Stimulated activated naive CD8-positive, alpha-beta T cell treated with anti-CD3 and anti-CD28 coated beads, Interleukin-15, Interleukin-2, amounts not matched to agents 100 ng/mL and 50 ng/mL, for 24 hours (primary cell): ENCODE results near the gene COL4A1.

Source experiments
- H3K27ac Mint-ChIP-seq: one replicate; pipeline ENCODE4 v1.8.0; 2021; ENCODE audit warnings: mild to moderate bottlenecking, mixed read lengths
- H3K27me3 Mint-ChIP-seq: one replicate; pipeline ENCODE4 v1.8.0; 2021; ENCODE audit warnings: mixed read lengths
- H3K36me3 Mint-ChIP-seq: one replicate; pipeline ENCODE4 v1.8.0; 2021; ENCODE audit warnings: low read depth, mixed read lengths
- H3K4me1 Mint-ChIP-seq: one replicate; pipeline ENCODE4 v1.8.0; 2021; ENCODE audit warnings: low read depth, mixed read lengths
- H3K4me3 Mint-ChIP-seq: one replicate; pipeline ENCODE4 v1.8.0; 2021; ENCODE audit warnings: mild to moderate bottlenecking, mixed read lengths
- H3K9me3 Mint-ChIP-seq: one replicate; pipeline ENCODE4 v1.8.0; 2021; ENCODE audit warnings: mixed read lengths

COL4A1 gene

GRCh38 chr13:110275931-110276552 lies 30.9 kb downstream of the COL4A1 start:
- peaks cover 18% of the 10 kb centered on the region for H3K27me3 Mint-ChIP-seq
- H3K4me3 Mint-ChIP-seq: no peak overlapping the region
- H3K4me1 Mint-ChIP-seq: no peaks in the 10 kb centered on the region
- no peaks in the 10 kb centered on the region for H3K36me3 Mint-ChIP-seq
- no peak overlapping the region for H3K27ac Mint-ChIP-seq
- no peaks in the 10 kb centered on the region for H3K9me3 Mint-ChIP-seq

GRCh38 chr13:110274687-110275086 lies 32.3 kb downstream of the COL4A1 start:
- H3K9me3 Mint-ChIP-seq: no peaks in the 10 kb centered on the region
- peaks cover 10% of the 10 kb centered on the region for H3K27me3 Mint-ChIP-seq
- no peaks in the 10 kb centered on the region for H3K36me3 Mint-ChIP-seq
- no peak overlapping the region for H3K27ac Mint-ChIP-seq
- H3K4me1 Mint-ChIP-seq: no peaks in the 10 kb centered on the region
- no peak overlapping the region for H3K4me3 Mint-ChIP-seq

DNA sequence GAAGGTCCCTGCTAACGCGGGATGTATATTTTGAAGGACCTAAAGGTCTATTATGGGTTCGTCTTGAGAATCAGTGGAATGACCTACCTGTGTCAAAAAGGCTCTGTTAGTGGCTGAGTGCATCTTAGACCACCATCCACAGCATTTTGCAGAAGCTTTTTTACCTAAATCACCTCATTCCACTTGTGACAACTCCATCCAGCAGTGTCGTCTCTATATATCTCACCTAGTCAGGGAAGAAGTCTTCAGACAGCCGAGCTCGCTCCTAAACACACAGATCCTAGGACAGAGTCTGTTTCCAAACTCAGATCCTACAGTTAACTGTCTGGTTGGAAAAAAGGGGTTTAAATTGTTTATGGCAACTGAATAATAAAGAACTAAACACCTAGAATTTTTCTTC lies 33.7 kb downstream of the COL4A1 start:
- Mint-ChIP-seq H3K4me3 (no peak overlapping the region), H3K9me3 (no peaks in the 10 kb centered on the region), H3K27ac (no peak overlapping the region), H3K36me3 (no peaks in the 10 kb centered on the region), H3K27me3 (no peaks in the 10 kb centered on the region), H3K4me1 (no peaks in the 10 kb centered on the region)

- H3K27me3 Mint-ChIP-seq: peaks cover 5% of the 10 kb centered on the region
- H3K27ac Mint-ChIP-seq: no peak overlapping the region
- no peaks in the 10 kb centered on the region for H3K36me3 Mint-ChIP-seq
- H3K4me1 Mint-ChIP-seq: no peaks in the 10 kb centered on the region
- no peak overlapping the region for H3K4me3 Mint-ChIP-seq
- H3K9me3 Mint-ChIP-seq: no peaks in the 10 kb centered on the region
These were observed 34.3 kb downstream of the COL4A1 start for GRCh38 chr13:110272651-110273050.

GRCh38 chr13:110272227-110272626 lies 34.7 kb downstream of the COL4A1 start:
- Mint-ChIP-seq H3K27me3 (peaks cover 5% of the 10 kb centered on the region), H3K27ac (no peak overlapping the region), H3K4me3 (no peak overlapping the region), H3K36me3 (no peaks in the 10 kb centered on the region), H3K4me1 (no peaks in the 10 kb centered on the region), H3K9me3 (no peaks in the 10 kb centered on the region)

DNA sequence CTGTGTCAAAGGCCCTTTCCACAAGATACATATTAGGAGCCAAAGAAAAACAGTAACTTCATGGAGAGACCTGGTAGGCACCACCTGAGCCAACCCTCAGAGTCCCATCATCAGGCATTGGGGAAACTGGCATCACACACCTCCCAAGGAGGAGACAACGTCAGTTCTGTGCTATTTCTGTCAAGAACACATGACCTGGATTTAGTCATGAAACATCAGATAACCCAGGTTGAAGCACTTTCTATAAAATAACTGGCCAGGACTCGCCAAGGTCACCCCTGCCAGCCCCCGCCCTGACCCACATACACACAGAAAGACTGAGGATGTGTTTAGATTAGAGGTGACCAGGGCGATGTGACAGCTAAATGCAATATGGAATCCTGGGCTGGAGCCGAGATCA lies 35.6 kb downstream of the COL4A1 start:
- no peak overlapping the region for H3K4me3 Mint-ChIP-seq
- H3K27ac Mint-ChIP-seq: no peak overlapping the region
- no peaks in the 10 kb centered on the region for H3K9me3 Mint-ChIP-seq
- no peaks in the 10 kb centered on the region for H3K4me1 Mint-ChIP-seq
- H3K36me3 Mint-ChIP-seq: no peaks in the 10 kb centered on the region
- H3K27me3 Mint-ChIP-seq: peaks cover 12% of the 10 kb centered on the region

- Mint-ChIP-seq H3K36me3 (no peaks in the 10 kb centered on the region), H3K27ac (no peak overlapping the region), H3K9me3 (no peaks in the 10 kb centered on the region), H3K27me3 (peaks cover 13% of the 10 kb centered on the region), H3K4me3 (no peak overlapping the region), H3K4me1 (no peaks in the 10 kb centered on the region)
These were observed 36.5 kb downstream of the COL4A1 start for GRCh38 chr13:110270507-110270906.

GRCh38 chr13:110269509-110270185 lies 37.3 kb downstream of the COL4A1 start:
- no peak overlapping the region for H3K4me3 Mint-ChIP-seq
- peaks cover 13% of the 10 kb centered on the region for H3K27me3 Mint-ChIP-seq
- no peaks in the 10 kb centered on the region for H3K9me3 Mint-ChIP-seq
- H3K4me1 Mint-ChIP-seq: no peaks in the 10 kb centered on the region
- H3K36me3 Mint-ChIP-seq: no peaks in the 10 kb centered on the region
- no peak overlapping the region for H3K27ac Mint-ChIP-seq

DNA sequence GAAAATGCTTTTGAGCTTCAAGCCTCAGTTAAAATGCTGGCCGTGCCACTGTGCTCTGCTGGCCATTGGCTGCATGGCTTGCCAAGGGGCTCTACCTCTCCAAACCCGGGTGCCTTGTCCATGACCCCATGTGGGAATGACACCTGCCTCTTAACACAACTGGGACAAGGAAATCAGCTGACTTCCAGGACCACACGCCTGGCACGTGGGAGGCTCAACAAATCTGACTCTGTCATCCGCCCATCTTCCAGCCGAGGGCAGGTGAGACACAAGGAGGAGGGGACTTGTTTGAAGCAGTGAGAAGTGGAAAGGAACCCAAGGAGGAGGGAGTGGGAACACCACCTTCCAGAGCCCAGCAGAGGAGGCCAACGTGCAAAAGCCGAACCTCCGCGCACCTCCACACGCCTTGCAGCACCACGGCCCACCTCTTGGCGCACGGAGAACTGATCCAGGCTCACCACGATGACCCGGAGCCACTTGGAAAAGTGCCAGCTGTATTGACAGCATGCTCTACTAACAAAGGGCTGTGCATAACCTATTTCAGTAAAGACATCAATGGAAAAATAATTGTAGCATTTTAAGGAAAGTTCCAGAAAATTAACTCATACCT lies 38.3 kb downstream of the COL4A1 start:
- H3K9me3 Mint-ChIP-seq: no peaks in the 10 kb centered on the region
- no peak overlapping the region for H3K27ac Mint-ChIP-seq
- H3K4me1 Mint-ChIP-seq: no peaks in the 10 kb centered on the region
- peaks cover 13% of the 10 kb centered on the region for H3K27me3 Mint-ChIP-seq
- no peaks in the 10 kb centered on the region for H3K36me3 Mint-ChIP-seq
- H3K4me3 Mint-ChIP-seq: no peak overlapping the region

DNA sequence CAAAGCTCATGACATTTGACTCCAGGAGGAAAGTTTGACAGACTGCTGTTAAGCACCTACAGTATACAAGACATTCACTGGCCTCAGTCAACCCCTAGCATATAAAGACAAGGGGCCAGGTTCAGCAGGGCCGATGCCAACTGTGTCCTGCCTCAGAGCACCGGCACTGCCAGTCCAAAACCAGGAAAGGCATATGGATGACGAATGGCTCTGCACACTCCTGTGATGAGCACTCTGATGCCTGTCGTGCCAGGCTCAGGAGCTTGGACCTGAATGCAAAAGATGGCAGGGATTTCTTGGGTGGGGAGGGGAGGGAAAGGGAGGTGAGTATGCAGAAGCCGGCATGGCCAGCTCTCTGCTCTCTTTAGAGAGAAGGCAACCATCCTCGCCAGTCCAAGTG lies 38.9 kb downstream of the COL4A1 start:
- no peak overlapping the region for H3K27ac Mint-ChIP-seq
- H3K36me3 Mint-ChIP-seq: no peaks in the 10 kb centered on the region
- H3K9me3 Mint-ChIP-seq: no peaks in the 10 kb centered on the region
- no peak overlapping the region for H3K4me3 Mint-ChIP-seq
- H3K4me1 Mint-ChIP-seq: no peaks in the 10 kb centered on the region
- peaks cover 15% of the 10 kb centered on the region for H3K27me3 Mint-ChIP-seq

DNA sequence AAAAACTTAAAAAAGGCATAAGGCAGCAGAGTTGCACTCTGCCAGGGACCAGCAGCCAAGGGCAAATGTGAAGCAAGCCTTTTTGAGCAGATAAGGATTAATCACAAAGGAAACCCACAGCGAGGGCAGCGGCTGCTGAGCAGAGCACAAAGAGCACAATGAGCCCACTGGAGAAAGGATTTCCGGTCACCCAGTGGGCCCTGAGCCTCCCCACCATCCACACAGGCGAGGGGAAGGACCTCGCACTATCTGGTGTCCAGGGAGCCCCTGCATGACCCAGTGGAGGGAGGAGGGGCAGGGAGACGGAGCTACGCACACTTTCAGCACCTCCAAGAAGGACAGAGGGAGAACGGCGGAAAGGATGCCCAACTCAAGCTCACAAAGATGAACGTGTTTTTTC lies 40.0 kb downstream of the COL4A1 start:
- Mint-ChIP-seq H3K4me3 (no peak overlapping the region), H3K27ac (no peak overlapping the region), H3K9me3 (no peaks in the 10 kb centered on the region), H3K27me3 (peaks cover 24% of the 10 kb centered on the region), H3K36me3 (no peaks in the 10 kb centered on the region), H3K4me1 (no peaks in the 10 kb centered on the region)

DNA sequence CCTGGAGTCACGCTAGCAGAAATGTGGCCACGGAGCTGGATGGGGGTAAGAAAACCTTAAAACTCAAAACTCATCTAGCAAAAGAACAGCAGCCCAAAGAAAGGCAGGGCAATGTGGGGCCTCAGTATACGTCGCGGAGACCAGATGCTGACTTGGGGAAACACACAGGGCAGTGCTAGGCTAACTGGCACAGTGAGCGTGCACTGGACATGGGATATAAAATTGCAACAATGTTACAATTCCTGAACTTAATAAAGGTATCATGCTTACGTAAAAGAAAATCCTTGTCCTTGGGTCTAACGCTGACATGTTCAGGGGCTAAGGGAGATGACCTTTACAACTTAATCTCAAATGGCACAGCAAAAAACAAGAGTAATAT lies 40.5 kb downstream of the COL4A1 start:
- no peak overlapping the region for H3K4me3 Mint-ChIP-seq
- no peaks in the 10 kb centered on the region for H3K4me1 Mint-ChIP-seq
- H3K36me3 Mint-ChIP-seq: no peaks in the 10 kb centered on the region

DNA sequence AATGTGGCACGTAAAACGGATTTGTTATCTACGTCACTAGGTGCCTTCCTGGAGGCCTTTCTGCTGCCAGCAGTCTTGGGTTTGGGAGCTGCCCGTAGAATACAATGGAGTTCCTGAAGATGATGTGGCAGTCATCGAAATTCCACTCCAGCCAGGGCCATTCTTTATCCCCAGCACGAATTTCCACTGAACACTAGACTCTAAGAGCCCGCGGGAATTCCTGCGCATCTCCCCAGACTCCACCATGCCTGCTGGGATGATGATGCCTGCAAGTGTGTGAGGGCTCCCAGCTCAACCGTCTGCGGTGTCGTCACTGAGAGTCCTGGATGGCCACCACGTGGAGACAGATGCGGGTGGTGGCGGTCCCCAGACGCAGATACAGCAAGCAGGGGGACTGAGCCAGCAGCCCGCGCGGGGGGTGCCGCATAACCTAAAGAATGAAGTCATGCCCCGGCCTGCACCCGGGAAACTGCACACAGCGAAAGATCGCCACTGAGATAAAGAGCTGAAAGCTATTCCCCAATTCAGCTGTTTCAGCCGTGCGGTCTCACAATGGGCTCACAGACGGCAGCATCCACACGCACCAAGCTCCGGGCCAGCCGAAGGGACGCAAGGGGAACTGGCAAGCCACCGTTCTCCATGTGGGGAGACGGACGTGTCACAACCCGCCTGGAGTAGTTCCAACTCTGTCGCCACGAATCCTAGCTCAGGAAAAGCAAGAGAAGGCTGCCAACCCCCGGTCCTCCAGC lies 41.1 kb downstream of the COL4A1 start:
- Mint-ChIP-seq H3K4me3 (no peak overlapping the region), H3K27me3 (peaks cover 31% of the 10 kb centered on the region), H3K9me3 (no peaks in the 10 kb centered on the region), H3K27ac (no peak overlapping the region), H3K4me1 (no peaks in the 10 kb centered on the region), H3K36me3 (no peaks in the 10 kb centered on the region)

More for the DNA sequence above, 40.5 kb downstream of the COL4A1 start:
- Mint-ChIP-seq H3K9me3 (no peaks in the 10 kb centered on the region), H3K27ac (no peak overlapping the region), H3K27me3 (peaks cover 29% of the 10 kb centered on the region)

DNA sequence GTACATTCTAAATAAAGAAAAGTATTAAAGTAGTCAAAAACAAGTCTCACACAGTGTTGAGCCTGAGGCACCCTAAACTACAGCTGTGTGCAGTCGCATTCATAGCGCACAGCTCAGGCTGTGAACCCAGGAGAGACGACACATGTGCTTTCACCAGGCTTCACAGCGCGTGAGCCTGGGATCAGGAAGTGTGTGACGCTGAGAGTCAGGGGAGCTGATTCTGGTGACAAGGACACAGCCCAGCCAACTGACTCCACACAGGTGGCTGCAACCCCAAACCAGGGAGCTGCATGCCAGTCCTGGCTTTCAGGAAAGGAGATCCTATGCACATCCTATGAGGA lies 41.6 kb downstream of the COL4A1 start:
- no peak overlapping the region for H3K4me3 Mint-ChIP-seq
- no peaks in the 10 kb centered on the region for H3K4me1 Mint-ChIP-seq
- H3K27ac Mint-ChIP-seq: no peak overlapping the region
- no peaks in the 10 kb centered on the region for H3K36me3 Mint-ChIP-seq
- H3K9me3 Mint-ChIP-seq: no peaks in the 10 kb centered on the region
- H3K27me3 Mint-ChIP-seq: peaks cover 34% of the 10 kb centered on the region

- Mint-ChIP-seq H3K4me1 (no peaks in the 10 kb centered on the region), H3K27me3 (peaks cover 38% of the 10 kb centered on the region), H3K9me3 (no peaks in the 10 kb centered on the region), H3K4me3 (no peak overlapping the region), H3K36me3 (no peaks in the 10 kb centered on the region), H3K27ac (no peak overlapping the region)
These were observed 42.2 kb downstream of the COL4A1 start for GRCh38 chr13:110264685-110265275.
